Mucosa of stomach (tissue), 1 donor: ENCODE data around the gene GALNT13.

Experiments
- H3K27me3 ChIP-seq: one replicate; pipeline ENCODE4 v1.7.0; 2013; ENCODE audit warnings: mild to moderate bottlenecking, low read length; ENCODE audit not compliant: control insufficient read depth, insufficient read depth
- H3K36me3 ChIP-seq: one replicate; pipeline ENCODE4 v1.7.0; 2013; ENCODE audit warnings: low read length; ENCODE audit not compliant: control insufficient read depth, insufficient read depth
- H3K4me1 ChIP-seq: one replicate; pipeline ENCODE4 v1.7.0; 2013; ENCODE audit warnings: mild to moderate bottlenecking, low read length; ENCODE audit not compliant: control insufficient read depth, insufficient read depth
- H3K4me3 ChIP-seq: one replicate; pipeline ENCODE4 v1.7.0; 2013; ENCODE audit warnings: low read length
- H3K9ac ChIP-seq: one replicate; pipeline ENCODE4 v1.7.0; 2013; ENCODE audit warnings: mild to moderate bottlenecking, low read length, moderate library complexity
- H3K9me3 ChIP-seq: one replicate; pipeline ENCODE4 v1.7.0; 2013; ENCODE audit warnings: mild to moderate bottlenecking, low read length, moderate library complexity; ENCODE audit not compliant: control insufficient read depth
- donor health status: Pancreatic carcinoma.

GALNT13 gene

DNA sequence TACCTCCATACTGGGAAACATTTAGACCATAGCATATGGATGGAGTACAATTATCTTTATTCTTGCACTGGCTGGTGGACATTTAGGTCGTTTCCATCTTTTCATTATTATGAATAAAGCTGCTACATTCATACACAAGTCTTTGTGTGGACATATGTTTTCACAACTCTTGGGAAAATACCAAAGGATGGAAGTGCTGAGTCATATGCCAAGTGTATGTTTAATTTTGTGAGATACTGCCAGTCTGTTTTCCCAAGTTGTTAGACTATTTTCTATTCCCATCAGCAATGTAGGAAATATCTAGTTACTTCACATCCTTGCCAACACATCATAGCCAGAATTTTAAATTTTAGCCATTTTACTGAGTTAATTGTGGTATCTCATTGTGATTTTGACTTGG, 91.5 kb downstream of the GALNT13 start:
- no peak overlapping the region for H3K9ac ChIP-seq

DNA sequence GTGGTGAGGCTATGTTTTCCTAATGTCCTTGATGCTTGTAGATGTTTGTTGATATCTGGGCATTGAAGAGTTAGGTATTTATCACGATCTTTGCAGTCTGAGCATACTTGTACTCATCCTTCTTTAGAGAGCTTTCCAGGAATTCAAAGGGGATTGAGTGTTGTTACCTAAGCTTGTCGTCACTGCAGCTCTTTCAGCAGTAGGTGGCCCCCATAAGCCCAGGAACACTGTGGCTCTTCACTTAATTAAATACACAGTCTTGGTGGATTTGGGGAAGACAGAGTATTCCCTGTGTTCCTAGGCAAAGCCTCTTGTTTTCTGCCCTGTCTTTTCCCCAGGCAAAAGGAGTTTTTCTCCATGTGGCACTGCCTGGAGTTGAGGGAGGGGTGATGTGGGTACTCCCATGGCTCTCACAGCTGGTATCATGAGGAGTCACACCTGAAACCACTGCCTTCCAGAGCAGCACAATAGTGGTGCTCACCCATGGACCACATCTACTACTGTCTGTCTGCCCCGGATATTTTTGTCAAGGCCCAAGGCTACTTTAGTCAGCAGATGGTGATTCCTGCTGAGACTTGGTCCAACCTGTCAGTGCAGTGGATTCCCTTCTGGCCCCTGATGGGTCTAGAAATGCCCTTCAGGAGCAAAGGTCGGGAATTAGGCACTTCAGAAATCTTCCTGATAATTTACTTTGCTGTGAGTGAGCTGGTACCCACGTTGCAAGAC, 95.7 kb downstream of the GALNT13 start:
- Histone ChIP-seq H3K9ac (no peak overlapping the region), H3K9me3 (no peaks in the 10 kb centered on the region), H3K36me3 (no peaks in the 10 kb centered on the region), H3K4me3 (no peak overlapping the region), H3K4me1 (no peaks in the 10 kb centered on the region), H3K27me3 (no peaks in the 10 kb centered on the region)

More for the DNA sequence above, 91.5 kb downstream of the GALNT13 start:
- Histone ChIP-seq H3K4me3 (no peak overlapping the region), H3K36me3 (no peaks in the 10 kb centered on the region), H3K9me3 (no peaks in the 10 kb centered on the region), H3K27me3 (no peaks in the 10 kb centered on the region), H3K4me1 (no peaks in the 10 kb centered on the region)

DNA sequence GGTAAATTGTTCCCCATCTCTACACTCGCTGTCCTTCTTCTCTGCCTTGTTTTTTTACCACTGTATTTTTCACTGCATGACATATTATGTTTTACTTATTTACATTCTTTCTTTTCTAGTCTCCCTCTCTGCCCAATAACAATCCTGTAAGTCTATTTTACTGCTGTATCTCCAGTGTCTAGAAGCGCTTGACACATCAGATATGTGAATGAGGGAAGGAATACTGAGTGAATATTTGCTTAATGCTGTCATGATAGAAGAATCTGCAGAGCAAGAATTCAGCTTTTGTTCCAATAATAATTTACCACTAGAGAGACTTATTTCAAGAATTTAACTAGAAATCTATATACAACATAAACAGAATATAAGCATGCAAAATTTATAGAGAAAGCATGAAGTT, 99.5 kb downstream of the GALNT13 start:
- no peaks in the 10 kb centered on the region for H3K4me1 ChIP-seq
- H3K4me3 ChIP-seq: no peak overlapping the region
- H3K36me3 ChIP-seq: no peaks in the 10 kb centered on the region
- no peak overlapping the region for H3K9ac ChIP-seq
- H3K27me3 ChIP-seq: no peaks in the 10 kb centered on the region
- H3K9me3 ChIP-seq: no peaks in the 10 kb centered on the region

DNA sequence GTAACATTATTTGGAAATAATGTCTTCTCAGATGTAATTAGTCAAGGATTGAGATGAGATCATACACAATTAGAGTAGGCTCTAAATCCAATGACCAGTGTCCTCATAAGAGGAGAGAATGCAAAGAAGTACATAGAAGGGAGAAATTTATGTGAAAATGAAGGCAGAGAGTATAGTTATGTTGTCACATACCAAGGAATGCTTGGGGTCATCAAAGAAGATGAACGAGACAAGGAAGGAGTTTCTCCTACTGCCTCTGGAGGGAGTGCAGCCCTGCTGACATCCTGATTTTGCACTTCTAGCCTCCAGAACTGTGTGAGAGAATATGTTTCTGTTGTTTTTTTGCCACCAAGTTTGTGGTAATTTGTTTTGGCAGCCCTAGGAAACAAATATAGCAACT, 100.1 kb downstream of the GALNT13 start:
- no peaks in the 10 kb centered on the region for H3K27me3 ChIP-seq
- H3K4me1 ChIP-seq: no peaks in the 10 kb centered on the region
- no peaks in the 10 kb centered on the region for H3K9me3 ChIP-seq
- no peak overlapping the region for H3K4me3 ChIP-seq
- H3K36me3 ChIP-seq: no peaks in the 10 kb centered on the region
- H3K9ac ChIP-seq: no peak overlapping the region

DNA sequence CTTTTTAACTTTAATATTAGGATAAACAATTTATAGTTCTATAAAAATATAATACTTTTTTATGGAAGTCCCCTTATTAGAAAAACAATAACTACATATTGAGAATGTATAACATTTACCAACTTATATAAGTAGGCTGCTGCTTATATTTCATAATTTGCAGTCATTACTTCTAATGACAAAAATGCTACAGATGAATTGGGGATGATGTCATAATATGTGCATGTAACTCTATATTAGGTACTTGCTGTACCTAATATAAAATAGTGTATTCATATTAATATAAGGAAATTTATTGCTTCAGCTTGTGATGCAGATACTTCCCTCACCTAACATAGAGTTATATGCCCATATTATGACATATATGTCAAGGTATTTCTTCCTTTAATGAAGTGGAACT, 100.7 kb downstream of the GALNT13 start:
- Histone ChIP-seq H3K4me3 (no peak overlapping the region), H3K27me3 (no peaks in the 10 kb centered on the region), H3K9ac (no peak overlapping the region), H3K36me3 (no peaks in the 10 kb centered on the region), H3K9me3 (no peaks in the 10 kb centered on the region), H3K4me1 (no peaks in the 10 kb centered on the region)

DNA sequence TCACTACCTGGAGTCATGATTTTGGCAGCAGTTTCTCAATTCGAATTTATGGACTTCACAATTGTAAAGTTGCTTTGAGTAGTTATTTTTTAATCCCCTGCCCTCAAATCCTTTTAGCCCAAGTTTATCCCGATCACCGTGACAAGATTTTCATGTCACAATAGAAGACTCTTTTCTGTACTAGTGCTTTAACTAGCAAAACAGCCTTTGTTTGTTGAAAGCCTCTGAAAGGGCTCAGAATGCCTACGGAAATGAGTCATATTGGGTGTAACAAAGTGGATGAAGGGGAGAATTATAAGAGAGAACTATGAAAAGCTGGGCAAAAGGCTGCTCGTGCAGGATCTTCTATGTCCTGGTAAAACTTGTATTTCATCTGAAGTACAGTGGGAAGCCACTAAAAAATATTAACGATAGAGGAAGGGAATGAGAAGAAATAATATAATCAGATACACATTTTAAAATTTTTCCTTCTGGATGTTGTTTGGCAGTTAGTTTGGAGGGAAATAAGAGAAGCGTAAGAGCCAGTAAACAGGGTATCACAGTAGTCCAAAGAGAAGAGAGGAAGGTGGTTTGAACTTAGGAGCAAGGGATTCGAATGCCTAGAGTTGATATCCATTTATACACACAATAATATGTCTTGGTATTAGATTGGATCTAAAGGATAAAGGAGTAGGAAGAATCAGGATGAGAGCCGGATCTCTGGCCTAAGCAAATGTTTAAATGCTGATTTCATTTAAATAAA, 114.9 kb downstream of the GALNT13 start:
- Histone ChIP-seq H3K9me3 (no peaks in the 10 kb centered on the region), H3K36me3 (no peaks in the 10 kb centered on the region), H3K4me3 (no peak overlapping the region), H3K4me1 (no peaks in the 10 kb centered on the region), H3K27me3 (no peaks in the 10 kb centered on the region), H3K9ac (no peak overlapping the region)

DNA sequence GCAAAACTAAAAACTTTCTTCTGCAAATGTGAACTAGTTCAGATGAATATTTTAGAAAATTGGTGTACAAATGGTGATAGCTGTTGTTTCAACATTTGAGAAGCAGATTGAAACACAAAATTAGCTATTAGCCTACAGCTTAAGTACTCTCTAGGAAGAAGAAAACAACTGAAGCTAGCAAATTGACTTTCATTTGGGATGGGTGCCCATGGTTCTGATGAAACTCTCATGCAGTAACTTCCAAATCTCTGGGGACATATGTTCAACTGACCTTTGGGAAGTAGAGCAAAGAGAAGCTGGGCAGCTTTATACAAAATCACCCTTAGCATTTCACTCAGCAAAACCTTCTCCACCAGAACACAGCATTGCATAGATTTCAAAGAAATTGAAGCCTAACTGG, 119.0 kb downstream of the GALNT13 start:
- Histone ChIP-seq H3K27me3 (no peaks in the 10 kb centered on the region), H3K9me3 (no peaks in the 10 kb centered on the region), H3K36me3 (no peaks in the 10 kb centered on the region), H3K9ac (no peak overlapping the region), H3K4me3 (no peak overlapping the region), H3K4me1 (no peaks in the 10 kb centered on the region)

DNA sequence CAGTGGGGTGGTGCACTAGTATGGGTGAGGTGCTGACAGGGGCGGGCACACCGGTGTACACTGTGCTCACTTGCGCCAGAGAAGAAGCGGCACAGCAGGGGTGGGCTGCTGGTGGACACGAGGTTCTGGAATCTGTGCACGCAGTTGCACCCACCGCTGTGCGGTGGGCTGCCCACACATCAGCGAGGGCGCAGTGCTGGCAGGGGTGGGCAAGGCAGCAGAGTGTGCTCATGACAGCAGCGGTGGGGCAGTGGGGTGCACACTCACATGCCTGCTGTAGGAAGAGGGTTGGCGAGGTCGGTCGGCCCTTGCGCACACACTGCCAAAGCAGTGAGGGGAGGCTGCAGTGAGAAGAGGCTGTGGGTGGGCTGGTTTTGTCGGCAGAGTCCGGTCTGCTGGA, 141.8 kb downstream of the GALNT13 start:
- Histone ChIP-seq H3K27me3 (no peaks in the 10 kb centered on the region), H3K4me1 (no peaks in the 10 kb centered on the region)

DNA sequence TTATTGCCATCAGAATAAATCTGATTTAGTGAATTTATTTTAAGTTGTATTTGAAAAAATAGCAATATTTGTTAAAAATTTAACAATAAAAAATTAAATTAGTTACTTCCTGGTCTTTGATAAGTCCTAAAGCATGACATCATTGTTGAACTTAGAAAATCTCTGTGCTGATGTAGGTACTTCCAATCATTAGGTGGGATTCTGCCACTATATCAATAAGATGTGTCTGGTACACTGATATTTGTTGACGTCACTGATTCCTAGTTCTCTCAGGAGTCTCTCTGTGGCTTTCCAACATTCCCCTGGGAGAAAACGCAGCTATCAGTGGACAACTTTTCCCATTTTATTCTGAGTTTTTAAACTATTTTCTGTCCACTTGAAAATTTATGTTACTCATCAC, 143.5 kb downstream of the GALNT13 start:
- Histone ChIP-seq H3K4me1 (no peaks in the 10 kb centered on the region), H3K9me3 (no peaks in the 10 kb centered on the region), H3K4me3 (no peak overlapping the region), H3K36me3 (no peaks in the 10 kb centered on the region), H3K9ac (no peak overlapping the region), H3K27me3 (no peaks in the 10 kb centered on the region)

More for the DNA sequence above, 141.8 kb downstream of the GALNT13 start:
- Histone ChIP-seq H3K36me3 (no peaks in the 10 kb centered on the region), H3K4me3 (no peak overlapping the region), H3K9ac (no peak overlapping the region), H3K9me3 (no peaks in the 10 kb centered on the region)

DNA sequence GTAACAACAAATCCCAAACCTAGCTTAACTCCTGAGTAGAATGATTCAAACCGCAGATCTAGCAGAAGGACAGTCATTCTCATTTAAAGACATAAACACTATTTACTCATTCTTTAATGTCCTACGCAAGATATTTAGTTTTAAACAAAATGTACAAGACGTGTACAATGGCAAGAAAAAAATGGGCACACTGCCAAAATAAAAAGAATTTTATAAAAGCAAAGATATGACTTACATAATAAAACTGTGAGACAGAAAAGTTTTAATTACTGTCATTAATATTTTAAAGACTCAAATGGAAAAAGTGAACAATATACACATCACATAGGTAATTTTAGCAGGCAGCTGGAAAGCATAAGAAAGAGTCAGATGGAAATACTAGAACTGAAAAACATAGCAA, 157.8 kb downstream of the GALNT13 start:
- Histone ChIP-seq H3K9me3 (no peaks in the 10 kb centered on the region), H3K27me3 (no peaks in the 10 kb centered on the region), H3K4me1 (no peaks in the 10 kb centered on the region), H3K9ac (no peak overlapping the region), H3K36me3 (no peaks in the 10 kb centered on the region), H3K4me3 (no peak overlapping the region)

DNA sequence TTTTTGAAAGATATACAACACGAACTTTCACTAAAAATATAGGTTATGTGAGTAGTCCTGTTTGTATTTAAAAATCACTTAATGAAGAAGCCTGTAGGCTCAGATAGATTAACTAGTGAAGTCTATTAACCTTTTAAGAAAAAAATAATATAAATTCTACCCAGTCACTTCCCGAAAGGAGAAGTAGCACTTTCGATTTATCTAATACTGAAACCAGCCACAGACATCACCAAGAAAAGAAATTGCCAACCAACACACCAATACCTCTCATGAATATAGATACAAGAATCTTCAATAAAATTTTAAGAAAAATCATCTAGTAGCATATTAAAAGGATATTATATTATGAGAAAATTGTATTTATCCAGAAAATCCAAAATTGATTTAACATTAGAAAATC, 160.5 kb downstream of the GALNT13 start:
- H3K4me1 ChIP-seq: no peaks in the 10 kb centered on the region
- no peaks in the 10 kb centered on the region for H3K36me3 ChIP-seq
- H3K27me3 ChIP-seq: no peaks in the 10 kb centered on the region
- no peak overlapping the region for H3K9ac ChIP-seq
- no peak overlapping the region for H3K4me3 ChIP-seq
- no peaks in the 10 kb centered on the region for H3K9me3 ChIP-seq

DNA sequence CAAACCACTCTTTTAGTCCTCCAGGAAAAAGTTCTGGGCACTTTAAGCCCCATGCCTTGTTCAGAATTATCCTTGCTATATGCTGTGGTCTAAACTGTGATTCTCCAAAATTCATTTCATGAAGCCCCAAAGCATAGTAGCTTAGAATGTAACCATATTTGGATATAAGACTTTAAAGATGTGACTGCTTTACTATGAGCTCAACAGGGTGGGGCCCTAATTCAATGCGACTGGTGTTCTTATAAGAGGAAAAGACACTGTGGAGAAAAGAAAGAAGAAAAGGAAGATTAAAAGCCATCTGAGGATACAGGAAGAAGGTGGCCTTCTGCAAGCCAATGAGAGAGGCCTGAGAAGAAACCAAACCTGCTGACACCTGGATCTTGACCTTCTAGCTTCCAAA, 174.8 kb downstream of the GALNT13 start:
- Histone ChIP-seq H3K4me1 (no peaks in the 10 kb centered on the region), H3K27me3 (no peaks in the 10 kb centered on the region), H3K9me3 (no peaks in the 10 kb centered on the region), H3K36me3 (no peaks in the 10 kb centered on the region), H3K9ac (no peak overlapping the region), H3K4me3 (no peak overlapping the region)
